HG02642 (cell line): ENCODE results near the gene SLC25A1.

Experiments used
- ATAC-seq: cut with Tn5 transposase; IDR thresholded peaks from one replicate; pipeline ENCODE4 v1.9.1; 2021; ENCODE audit warnings: mild to moderate bottlenecking; ENCODE audit not compliant: unreplicated experiment, poor library complexity

The SLC25A1 gene

DNA sequence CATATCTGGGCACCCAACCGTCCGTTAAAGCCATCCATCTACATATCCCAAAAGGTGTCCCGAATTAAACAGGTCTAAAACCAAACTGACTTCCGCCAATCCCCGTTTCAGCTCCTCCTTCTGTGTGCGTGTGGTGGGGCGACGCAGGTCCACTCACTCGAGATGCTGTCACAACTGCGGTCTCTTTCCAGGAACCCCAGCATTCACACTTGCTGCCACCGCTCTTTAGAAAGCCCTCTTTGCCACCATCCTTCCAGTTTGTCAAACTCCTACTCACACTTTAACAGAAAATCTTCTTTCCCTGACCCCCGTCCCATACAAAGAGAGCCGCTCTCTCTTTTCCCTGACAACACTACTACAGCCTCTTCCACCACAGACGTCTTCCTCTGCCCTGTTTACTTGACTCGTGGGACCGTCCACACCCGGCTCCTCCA is 34.6 kb downstream of the SLC25A1 start:
- peak; percentile 6 for ATAC-seq

DNA sequence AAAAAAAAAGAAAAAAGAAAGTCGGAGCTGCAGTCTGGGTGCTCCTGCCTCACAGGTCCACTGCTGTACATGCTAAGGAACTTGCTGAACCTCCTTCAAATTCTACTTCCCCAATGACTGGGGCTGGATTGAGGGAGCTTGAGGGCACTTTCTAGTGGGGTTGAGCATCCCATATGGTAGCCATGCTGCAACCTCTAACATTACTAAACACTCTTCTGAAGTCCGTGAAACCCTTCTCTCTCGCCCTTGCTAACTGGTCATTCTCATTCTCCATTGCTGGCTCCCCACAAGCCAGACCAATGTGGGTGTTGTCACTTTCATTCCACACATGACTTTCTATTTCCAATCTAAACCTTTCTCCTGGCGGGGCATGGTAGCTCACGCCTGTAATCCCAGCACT is 35.3 kb downstream of the SLC25A1 start:
- ATAC-seq, result no peak

DNA sequence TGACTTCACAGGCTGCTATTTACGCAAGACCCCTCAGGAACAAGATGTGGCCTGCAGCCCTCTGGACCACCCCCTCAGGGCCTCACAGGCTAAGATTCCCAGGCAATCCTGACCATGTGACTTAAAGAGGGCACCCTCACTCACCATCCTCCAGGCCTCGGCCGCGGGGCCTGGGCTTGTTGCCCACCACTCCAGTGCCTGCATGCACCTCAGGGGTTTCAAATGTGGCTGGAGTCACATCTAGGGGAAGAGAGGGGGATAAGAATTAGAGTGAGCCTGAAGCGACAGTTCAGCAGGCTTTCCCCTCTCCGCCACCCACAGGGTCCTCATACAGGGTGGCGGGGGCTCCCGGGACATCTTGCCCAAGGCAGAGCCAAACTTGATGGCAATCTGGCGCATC is 36.1 kb downstream of the SLC25A1 start:
- no peak for ATAC-seq

DNA sequence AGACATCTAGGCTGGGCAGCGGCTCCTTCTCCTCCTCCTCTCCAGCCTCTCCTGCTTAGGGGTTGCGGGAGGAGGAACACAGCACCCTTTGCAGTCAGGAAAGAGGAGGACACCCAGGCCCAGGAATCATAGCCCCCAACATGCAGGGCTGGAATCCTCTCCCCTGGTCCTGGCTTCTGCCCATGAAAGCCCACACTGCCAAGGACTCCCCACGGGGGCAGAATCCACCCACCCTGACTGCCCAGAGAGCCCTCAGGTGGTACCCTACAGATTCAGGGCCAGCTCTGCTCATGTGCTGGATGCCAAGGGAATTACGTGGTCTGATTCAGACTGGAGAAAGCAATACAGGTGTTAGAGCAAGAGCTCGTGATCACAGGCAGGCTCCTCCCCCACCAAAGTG is 38.6 kb downstream of the SLC25A1 start:
- ATAC-seq, result no peak

DNA sequence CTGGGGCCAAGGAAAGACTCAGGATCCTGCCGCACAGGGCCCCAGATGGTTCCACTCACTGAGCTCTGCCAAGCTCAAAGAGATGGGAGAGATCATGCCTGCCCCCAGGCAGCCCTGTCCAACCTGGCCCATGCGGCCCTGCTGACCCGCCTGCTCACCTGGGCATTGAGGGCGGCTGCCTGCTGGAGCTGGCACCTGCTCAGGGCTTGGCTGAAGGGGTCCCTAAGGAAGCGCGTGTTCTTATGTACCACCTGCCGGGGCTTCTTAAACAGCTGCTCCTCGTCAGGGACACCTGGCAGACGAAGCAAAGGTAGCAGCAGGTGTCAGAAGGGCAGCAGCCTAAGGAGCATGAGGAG is 39.6 kb downstream of the SLC25A1 start:
- no peak for ATAC-seq

DNA sequence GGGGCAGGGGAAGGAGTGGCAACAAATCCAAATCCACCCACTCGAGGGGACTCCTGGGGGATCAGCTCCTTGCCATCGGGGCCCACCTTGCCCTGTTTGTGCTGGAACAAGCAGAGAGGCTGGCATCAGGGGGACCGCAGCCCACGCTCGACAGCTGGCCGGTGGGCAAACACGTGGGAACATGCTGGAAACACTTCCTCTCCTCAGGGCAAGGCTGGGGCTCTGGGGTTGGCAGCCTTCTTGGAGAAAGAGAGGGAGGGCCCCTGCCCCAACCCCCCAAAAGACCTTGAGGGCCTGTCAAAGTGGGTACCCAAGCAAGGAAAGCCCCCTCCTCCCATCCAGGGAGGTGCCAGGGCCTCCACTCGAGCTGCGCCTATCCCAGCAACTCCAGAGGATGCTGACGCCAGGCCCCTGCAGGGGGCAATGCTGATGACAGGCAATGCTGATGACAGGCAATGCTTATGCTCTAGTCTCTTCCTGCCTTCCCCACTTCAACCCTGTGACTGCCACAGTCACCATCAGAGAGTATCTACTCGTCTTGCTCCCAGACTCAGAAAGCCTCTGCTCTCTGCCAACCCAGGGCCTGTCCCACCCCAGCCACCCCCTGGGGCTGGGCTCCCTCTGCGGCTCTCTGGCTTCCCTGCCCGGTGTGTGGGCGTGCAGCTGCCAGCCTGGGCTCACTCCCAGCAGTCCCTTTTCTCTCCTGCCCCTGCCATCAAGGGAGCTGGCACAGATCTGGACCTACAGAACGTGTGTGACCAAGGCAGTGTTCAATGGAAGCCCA is 40.1 kb downstream of the SLC25A1 start:
- ATAC-seq, result no peak

DNA sequence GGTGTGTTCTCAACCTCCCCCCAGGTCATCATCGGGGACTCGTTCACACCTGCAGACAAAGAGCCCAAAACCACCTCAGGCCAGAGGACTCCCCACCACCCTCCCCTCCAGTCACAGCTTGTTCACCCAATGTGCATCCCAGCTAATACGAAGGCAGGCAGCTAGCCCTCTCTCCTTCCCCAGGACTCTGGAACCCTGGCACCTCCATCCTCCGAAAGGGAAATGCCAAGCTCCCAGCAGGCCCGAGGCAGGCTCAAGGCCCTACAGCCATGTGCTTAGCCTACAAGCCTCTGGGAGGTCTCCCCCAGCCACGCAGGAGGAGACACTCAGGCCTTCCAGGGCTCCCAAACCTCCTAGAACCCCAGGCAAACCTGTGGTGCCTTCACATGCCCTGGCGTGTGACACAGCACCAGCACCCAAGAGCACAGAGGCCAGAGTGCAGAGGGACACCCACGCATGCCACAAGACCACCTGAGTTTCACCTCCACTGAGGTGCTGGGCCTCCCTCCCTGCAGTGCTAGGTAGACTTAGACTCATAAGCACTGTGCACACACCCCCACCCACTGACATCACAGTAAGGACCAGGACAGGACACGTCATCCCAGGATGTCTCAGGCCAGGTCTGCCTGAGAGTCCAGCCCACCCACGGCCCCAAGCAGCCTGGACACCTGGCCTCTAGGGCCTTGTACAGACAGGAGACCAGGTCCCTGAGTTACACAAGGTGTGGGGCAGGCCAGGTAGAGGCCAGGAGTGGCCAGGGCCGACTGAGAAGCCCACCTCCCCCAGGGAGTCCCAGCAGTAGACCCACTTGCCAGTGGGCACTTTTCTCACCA is 40.9 kb downstream of the SLC25A1 start:
- no peak for ATAC-seq

DNA sequence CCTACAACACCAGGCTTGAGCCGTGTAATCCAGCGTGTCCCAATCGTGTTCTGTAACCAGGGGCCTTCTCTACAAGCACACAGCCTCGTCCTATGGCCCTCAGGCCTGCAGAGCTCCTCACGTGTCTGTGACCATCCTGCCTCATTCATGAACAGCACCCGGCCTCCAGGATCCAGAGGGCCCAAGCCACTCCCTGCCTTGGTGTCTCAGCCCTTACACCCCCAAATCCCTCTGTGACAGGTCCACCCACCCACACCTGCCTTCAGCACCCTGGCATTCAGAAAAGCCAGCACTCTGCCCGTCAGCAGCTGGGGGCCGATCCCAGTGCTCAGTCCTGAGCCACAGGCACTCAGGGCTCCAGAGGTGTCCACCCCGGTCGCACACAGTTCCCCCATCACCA is 41.6 kb downstream of the SLC25A1 start:
- ATAC-seq, result no peak

DNA sequence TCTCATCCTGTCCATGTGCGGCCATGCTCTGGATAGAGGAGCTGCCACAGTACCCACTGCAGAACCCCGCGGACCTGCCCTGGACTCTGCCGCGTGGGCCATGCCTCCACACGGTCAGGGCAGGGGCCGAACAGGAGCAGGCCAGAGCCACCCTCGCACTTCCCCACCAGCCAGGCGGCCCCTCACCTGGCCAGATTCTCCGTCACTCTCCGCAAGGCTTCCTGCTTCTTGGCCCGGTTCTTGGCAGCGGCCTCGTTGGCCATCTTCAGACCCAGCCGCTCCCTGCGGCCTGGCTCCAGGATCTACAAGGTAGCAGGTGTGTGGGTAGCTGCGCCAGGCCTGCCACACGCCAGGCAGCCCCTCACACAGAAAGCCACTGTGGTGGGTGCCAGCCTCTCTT is 43.7 kb downstream of the SLC25A1 start:
- ATAC-seq, result no peak

DNA sequence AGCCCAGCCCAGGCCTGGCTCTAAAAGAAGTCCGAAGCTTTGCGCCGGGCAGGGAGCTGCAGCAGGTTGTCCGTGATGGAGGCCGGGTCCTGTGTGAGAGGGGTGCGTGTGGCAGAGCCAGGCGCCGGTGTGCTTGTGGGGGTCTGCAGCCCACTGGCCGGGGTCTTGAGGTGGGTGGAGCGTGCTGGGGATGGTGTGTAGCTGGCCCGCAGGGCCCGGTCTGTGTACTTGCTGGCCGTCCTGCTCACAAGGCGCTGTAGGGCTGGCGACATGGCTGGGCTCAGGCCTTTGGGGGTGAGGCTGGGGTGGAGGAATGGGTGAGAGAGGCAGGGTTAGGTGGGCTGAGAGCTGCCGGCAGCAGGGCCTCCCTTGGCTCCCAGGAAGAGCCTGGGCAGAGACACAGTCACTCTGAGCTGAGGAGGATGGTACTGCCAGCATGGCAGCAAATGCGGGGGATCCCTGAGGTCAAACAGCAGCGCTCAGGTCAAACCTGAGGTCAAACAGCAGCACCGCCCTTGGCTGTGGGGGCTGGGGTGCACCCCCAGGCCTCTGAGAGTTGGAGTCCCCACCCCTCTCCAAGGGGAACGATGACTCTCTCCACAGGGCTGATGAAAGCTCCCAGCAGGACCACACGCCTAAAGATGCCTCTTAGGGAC is 44.2 kb downstream of the SLC25A1 start:
- no peak for ATAC-seq

DNA sequence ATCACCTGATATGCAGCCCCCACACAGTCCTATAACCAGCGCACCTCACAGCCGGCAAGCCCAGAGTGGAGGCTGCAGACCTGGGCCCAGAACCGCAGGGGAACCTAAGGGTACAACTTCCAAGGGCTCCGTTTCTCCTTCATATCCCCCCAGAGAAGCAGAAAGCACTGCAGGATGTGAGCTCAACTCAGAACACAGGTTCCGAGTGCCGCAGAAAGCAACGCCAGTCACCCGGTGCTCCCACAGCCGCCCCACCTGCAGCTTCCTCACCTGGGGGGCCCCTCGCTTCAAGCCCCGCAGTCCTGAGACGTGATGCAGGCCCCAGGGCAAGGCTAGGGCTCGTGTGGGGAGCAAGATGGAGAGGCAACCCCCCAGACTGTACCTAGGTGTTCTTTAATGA is 45.0 kb downstream of the SLC25A1 start:
- no peak for ATAC-seq

DNA sequence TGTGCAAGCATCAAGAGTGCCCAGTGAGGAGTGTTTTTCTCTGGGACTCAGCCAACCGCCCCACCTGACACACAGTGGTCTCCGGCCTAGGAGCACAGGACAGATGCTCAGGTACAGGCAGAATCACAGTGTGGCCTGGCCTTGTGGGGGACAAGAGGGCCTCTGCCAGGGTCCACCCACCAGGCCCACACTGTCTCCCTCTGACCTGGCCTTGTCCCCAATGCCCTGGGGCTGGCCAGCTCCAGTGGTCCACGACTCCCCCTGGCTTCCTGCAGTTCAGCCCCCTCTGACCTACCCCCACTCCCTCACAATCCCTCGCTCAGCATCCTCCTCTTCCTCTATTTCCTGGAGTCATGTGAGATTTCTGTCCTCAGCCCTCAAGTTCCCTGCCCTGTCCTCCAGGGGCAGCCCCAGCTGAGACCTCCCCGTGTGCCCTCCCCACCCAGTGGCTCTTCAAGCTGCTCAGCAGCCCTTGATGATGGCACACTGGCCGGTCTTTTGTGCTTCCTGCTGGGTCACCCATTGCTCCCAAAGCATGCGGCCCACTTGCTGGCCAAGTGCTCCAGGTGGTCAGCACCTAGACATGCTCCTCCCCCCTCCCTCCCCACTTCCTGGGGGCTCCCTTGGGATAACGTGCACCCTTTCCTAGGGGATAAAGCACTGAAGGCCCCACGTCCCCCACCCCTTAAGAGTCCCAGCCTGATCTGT is 45.7 kb downstream of the SLC25A1 start:
- no peak for ATAC-seq

DNA sequence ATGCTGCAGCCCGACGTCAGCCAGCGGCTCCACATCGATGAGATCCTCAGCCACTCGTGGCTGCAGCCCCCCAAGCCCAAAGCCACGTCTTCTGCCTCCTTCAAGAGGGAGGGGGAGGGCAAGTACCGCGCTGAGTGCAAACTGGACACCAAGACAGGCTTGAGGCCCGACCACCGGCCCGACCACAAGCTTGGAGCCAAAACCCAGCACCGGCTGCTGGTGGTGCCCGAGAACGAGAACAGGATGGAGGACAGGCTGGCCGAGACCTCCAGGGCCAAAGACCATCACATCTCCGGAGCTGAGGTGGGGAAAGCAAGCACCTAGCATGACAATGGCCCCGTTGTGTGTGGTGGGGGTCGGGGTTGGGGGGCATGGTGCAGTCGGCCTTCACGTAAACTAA is 46.4 kb downstream of the SLC25A1 start:
- no peak for ATAC-seq

DNA sequence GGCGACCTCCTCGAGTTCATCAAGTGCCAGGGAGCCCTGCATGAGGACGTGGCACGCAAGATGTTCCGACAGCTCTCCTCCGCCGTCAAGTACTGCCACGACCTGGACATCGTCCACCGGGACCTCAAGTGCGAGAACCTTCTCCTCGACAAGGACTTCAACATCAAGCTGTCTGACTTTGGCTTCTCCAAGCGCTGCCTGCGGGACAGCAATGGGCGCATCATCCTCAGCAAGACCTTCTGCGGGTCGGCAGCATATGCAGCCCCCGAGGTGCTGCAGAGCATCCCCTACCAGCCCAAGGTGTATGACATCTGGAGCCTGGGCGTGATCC is 46.9 kb downstream of the SLC25A1 start:
- ATAC-seq, result no peak

DNA sequence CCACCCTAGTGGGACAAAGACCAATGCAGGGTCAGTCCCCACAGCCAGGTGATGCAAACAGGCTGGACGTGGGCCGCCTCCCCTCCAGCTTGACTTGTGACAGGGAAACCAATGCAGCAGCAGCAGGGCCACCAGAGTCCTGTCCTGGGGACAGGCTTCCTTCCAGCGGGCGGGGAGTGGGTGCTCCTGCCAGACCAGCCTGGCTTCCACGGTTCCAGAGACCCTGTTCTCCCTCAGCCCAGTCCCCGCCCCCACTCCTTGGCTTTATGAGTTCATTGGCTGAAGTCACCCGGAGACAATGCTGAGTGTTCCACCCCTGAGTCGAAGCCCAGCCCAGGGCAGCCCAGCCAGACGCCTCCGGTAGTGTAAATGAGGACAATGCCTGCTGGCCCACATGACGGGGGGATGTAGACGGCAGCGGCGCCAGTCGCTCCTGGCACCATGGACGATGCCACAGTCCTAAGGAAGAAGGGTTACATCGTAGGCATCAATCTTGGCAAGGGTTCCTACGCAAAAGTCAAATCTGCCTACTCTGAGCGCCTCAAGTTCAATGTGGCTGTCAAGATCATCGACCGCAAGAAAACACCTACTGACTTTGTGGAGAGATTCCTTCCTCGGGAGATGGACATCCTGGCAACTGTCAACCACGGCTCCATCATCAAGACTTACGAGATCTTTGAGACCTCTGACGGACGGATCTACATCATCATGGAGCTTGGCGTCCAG is 47.4 kb downstream of the SLC25A1 start, which contains the start of gene TSSK2:
TSSK2 (plus strand) TSS at position 350 of the 726 bp plus-strand sequence; CDS start at position 442, 92 bp downstream.
- ATAC-seq, result no peak

DNA sequence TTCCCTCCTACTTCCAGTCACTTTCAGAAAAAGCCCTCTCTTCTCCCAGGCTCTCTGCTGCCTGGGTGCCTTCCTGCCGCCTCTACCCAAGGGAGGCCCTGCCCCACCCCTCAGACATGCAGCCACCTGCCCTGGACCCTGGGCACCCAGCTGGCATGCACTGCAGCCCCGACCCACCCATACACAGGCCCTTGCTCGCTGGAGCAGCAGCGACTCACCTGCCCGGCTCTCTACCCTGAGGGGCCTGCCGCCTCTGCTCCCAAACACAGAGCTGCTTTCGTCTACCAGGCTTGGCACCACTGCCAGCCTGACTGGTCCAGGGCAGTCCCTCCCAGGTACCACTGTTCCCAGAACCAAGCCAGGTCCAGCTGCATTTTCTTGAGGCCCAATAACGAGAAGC is 48.7 kb downstream of the SLC25A1 start:
- no peak for ATAC-seq

DNA sequence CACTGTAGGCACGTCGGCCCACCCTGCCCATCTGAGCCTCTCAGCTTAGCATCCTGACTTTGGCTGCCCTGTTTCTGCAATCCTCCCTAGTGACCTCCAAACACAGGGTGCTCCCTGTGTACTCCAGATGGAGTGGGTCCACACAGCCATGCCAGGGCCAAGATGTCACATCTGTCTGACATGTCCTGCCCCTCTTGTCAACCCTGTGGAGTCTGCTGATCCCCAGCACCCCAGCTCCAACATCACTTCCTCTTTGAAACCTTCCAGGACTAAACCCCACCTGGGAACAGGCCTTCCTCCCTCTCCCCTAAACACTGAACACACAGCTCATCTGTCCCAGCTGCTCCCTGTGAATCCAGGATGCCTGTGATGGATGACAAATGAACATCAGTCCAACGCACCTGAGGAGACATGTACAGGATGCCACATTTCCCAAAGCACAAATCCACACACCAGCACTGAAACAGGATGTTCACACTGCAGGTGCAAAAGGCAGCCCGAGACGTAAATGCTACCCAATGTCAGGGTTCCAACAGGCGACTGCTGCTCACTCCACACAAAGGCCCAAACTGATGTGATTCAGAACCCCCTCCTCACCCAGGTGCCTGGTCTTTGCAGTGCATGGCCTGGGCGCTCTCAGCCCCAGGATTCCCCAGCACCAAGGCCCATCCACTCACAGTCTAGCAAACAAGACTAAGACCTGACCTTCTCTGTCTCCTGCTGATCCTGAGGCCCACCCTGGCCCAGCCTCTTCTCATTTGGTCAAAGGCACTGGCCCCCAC is 49.4 kb downstream of the SLC25A1 start:
- ATAC-seq, result no peak

DNA sequence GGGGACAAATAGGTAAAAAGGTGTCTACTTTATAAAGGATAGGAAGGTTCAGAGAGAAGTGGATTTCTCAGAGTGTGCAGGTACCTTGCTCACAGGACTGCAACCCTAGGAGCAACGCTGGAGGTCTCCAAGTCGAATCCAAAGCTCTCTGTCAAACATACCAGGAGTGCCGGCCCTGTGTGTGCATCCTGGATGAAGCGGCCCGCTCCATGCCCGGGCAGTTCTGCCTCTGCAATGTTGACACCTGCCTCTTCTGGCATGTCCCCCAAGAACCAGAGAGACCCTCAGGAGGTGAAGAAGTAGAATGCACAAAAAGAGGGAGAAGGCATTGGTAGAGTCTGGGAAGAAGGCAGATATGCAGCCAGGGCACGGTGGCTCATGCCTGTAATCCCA is 50.5 kb downstream of the SLC25A1 start:
- ATAC-seq, result no peak

DNA sequence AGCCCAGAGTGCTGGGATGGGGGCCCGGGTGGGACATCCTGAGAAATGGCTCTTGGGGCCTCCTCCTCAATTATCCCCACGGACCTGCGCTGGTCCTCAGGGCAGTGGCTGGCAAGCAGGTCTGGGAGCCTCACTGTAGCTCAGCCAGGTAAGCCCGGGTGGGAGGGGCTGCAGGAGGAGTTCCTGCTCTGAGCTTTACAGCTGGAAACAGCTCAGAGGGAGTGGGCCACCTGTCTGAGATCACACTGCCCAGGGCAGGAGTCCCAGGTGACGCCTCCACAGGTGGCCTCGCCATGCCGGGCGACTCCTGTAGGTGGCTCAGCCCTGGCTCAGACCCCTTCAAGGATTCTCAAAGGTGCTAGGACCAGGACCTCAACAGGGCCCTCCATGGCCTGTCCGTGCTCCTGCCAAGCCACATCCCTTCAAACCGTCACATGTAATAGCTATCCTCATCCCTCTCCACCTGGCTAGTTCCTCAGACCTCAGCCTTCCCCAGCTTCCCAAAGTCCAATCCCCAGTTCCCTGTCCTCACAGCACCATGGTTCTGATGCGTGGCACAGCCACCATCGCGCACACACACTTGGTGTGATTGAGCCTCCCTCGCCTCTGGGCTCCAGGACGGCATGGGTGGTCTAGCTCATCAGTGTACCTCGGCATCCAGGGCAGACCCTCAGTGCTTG is 51.1 kb downstream of the SLC25A1 start:
- no peak for ATAC-seq
